Peyer's patch (tissue), 4 donors: Measurements from ENCODE around the gene TMEM43. TPM values are rescaled to one million over a fixed set of nuclear protein-coding genes. Genes with fewer than 3 reads are reported as not detected.
A peak's percentile ranks its signal among the peaks of the same experiment; 100 is the strongest.
"Not testable (repeated sequence)": the region's sequence is repeated elsewhere in the genome, so short reads cannot be mapped to it uniquely, and the experiment has no call there.

Source experiments
- DNase-seq, 3 donors: peaks; one replicate each; pipeline ENCODE4 v3.0.0-alpha.2; 2017 to 2019
- H3K27ac ChIP-seq, 4 donors: fragments of 200-600 bp; sonication (generic); one replicate each; pipeline ENCODE4 v1.5.1; 2016 to 2019
- H3K27me3 ChIP-seq, 2 donors: fragments of 200-600 bp; sonication (generic); one replicate each; pipeline ENCODE4 v1.5.1; 2019
- H3K36me3 ChIP-seq, 3 donors: fragments of 200-600 bp; sonication (generic); one replicate each; pipeline ENCODE4 v1.5.1; 2016 to 2019
- H3K4me1 ChIP-seq, 4 donors: fragments of 200-600 bp; sonication (generic); one replicate each; pipeline ENCODE4 v1.5.1; 2016 to 2019
- H3K4me3 ChIP-seq, 4 donors: fragments of 200-600 bp; sonication (generic); 1 replicate in 3 of 4; 2 replicates in 1 of 4; pipeline ENCODE4 v1.5.1; 2016 to 2019; ENCODE audit warnings: mild to moderate bottlenecking in 1 of 4
- H3K9me3 ChIP-seq, 4 donors: fragments of 200-600 bp; sonication (generic); one replicate each; pipeline ENCODE4 v1.5.1; 2016 to 2019; ENCODE audit warnings: mild to moderate bottlenecking in 1 of 4
- POLR2A ChIP-seq, 2 donors: fragments of 450-650 bp; IDR thresholded peaks; one replicate each; pipeline ENCODE4 v1.5.1; 2017; ENCODE audit warnings: antibody characterized with exemption in 2 of 2, mild to moderate bottlenecking in 2 of 2, moderate library complexity in 2 of 2
- total RNA-seq, 4 donors: library from RNA; depleted of rRNA; stranded (reverse); fragments of >200 nt; gene quantifications; one replicate each; pipeline ENCODE4 v1.1.0, GENCODE V29; 2016
- TF ChIP-seq, protein P1 (sequence below), 6 experiments: fragments of 450-650 bp in 4 of 6; fragments of 200-600 bp in 2 of 6; sonication (generic) in 1 of 6; IDR thresholded peaks; one replicate each; pipeline ENCODE4 v1.5.1; 2017 to 2019; ENCODE audit warnings: antibody characterized with exemption in 6 of 6, mild to moderate bottlenecking in 3 of 6, moderate library complexity in 1 of 6

The TMEM43 gene, protein sequence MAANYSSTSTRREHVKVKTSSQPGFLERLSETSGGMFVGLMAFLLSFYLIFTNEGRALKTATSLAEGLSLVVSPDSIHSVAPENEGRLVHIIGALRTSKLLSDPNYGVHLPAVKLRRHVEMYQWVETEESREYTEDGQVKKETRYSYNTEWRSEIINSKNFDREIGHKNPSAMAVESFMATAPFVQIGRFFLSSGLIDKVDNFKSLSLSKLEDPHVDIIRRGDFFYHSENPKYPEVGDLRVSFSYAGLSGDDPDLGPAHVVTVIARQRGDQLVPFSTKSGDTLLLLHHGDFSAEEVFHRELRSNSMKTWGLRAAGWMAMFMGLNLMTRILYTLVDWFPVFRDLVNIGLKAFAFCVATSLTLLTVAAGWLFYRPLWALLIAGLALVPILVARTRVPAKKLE
- total RNA-seq = 10 to 100 TPM; 26.6 to 56.5 (median 40.3) TPM

DNA sequence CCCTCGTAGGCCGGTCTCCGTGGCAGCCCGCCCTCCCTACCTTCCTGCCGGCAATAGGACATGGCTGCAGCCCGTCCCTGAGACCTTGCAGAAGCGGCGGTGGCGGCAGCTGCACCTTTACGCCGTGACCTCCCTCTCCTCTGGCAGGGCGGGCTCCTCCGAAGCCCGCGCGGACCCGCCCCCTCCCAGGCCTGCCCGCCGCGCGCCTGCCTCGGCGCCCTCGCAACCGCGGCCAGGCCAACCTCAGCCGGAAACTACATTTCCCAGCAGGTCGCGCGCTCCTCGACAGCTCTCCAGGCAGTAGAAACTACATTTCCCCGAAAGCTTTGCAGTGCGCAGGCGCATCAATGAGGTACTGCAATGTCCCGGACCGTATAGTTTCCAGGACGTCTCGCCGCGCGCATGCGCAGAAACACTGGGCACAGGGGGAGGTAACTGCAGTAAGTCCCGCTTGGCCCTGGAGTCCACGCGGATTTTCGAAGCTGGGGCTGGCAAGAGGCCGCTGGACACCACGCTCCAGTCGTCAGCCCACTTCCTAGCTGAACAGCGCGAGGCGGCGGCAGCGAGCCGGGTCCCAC lies at the start of gene TMEM43, which contains the start of gene CHCHD4:
Gene TMEM43 (plus strand): TSS at position 438 of the 578 bp plus-strand sequence. CDS start 142 bp downstream, outside the sequence.
Gene CHCHD4 (minus strand): TSS at position 256 of the 578 bp plus-strand sequence. CDS start 194 bp downstream, at position 62.
- no peaks in the 10 kb centered on the region for H3K27me3 ChIP-seq
- H3K4me1 ChIP-seq = peaks cover 0 to 32% (median 15%) of the 10 kb centered on the region in 4 donors
- DNase-seq = peak; percentile 97 to 100 (median 98)
- no peaks in the 10 kb centered on the region for H3K9me3 ChIP-seq
- peak within 1 kb of the TSS; percentile 64 to 91 (median 84) for H3K4me3 ChIP-seq
- H3K36me3 ChIP-seq = peaks cover 0 to 24% (median 0%) of the 10 kb centered on the region in 3 donors
- peak within 1 kb of the TSS; percentile 90 to 94 (median 92) for H3K27ac ChIP-seq
- peak; percentile 46 to 67 for TF ChIP-seq POLR2A (IDR thresholded peaks at IDR 0.05)
- TF ChIP-seq, protein P1, sequence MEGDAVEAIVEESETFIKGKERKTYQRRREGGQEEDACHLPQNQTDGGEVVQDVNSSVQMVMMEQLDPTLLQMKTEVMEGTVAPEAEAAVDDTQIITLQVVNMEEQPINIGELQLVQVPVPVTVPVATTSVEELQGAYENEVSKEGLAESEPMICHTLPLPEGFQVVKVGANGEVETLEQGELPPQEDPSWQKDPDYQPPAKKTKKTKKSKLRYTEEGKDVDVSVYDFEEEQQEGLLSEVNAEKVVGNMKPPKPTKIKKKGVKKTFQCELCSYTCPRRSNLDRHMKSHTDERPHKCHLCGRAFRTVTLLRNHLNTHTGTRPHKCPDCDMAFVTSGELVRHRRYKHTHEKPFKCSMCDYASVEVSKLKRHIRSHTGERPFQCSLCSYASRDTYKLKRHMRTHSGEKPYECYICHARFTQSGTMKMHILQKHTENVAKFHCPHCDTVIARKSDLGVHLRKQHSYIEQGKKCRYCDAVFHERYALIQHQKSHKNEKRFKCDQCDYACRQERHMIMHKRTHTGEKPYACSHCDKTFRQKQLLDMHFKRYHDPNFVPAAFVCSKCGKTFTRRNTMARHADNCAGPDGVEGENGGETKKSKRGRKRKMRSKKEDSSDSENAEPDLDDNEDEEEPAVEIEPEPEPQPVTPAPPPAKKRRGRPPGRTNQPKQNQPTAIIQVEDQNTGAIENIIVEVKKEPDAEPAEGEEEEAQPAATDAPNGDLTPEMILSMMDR (IDR thresholded peaks at IDR 0.05) = peak in 1 of 6 experiments; percentile 24

GRCh38 chr3:14075233-14075632 lies 49.6 kb upstream of the TMEM43 start:
- H3K4me1 ChIP-seq, H3K4me3 ChIP-seq, H3K27me3 ChIP-seq, DNase-seq, H3K36me3 ChIP-seq, H3K9me3 ChIP-seq, H3K27ac ChIP-seq: not testable (repeated sequence)

DNA sequence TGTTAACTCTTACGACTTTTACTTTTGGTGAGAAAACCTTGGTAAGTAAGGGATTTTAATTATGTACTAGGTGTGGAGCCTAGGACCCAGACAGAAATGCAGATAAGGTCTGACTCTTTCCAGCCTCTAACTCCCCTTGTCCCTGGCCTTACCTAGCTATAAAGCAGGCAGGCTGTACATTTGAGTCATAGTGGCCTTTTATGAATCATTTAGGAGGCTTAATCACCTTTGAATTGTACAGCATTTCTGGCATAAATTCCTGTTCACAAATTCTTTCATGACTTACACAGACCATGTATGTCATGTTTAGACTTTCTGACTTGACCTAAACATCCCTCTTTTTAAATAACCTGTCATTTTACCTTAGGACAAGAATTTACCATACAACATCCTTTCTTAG lies 47.5 kb upstream of the TMEM43 start:
- DNase-seq = no peak
- TF ChIP-seq POLR2A (IDR thresholded peaks at IDR 0.05) = no peak
- TF ChIP-seq, protein P1 (IDR thresholded peaks at IDR 0.05) = no peak
- H3K36me3 ChIP-seq = no peaks in the 10 kb centered on the region

DNA sequence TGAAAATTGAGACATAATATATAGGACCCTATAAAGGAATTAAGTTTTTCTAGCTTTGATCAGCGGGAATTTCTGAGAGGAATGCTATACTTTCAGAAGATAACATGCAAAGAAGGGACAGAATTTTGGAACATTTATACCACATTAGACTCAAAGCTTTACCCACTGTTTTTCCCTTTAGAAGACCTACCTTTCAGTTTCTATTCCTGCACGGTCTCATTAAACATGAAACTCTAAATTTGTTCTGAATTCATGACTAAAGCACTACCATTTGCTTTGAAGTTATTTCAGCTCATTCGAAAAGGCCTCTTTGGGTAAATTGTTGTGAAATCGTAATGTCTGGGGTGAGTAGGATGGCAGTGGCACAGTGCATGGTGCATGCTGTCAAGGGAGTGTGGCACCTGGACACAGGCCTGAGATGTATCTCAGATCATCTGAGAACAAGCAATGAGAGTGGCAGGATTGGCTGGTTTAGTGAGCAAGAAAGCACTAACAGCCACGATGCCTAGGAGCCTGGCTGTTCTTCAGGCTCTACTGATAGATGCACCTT lies 42.7 kb upstream of the TMEM43 start:
- Histone ChIP-seq H3K4me3 (no peak overlapping the region), H3K9me3 (no peaks in the 10 kb centered on the region), H3K4me1 (no peaks in the 10 kb centered on the region), H3K27me3 (no peaks in the 10 kb centered on the region), H3K36me3 (no peaks in the 10 kb centered on the region), H3K27ac (no peak overlapping the region)
- no peak for DNase-seq
- TF ChIP-seq, protein P1 (IDR thresholded peaks at IDR 0.05) = no peak
- TF ChIP-seq POLR2A (IDR thresholded peaks at IDR 0.05) = no peak

More for the DNA sequence above, 47.5 kb upstream of the TMEM43 start:
- Histone ChIP-seq H3K9me3 (no peaks in the 10 kb centered on the region), H3K4me1 (no peaks in the 10 kb centered on the region), H3K27ac (no peak overlapping the region), H3K27me3 (no peaks in the 10 kb centered on the region), H3K4me3 (no peak overlapping the region)

DNA sequence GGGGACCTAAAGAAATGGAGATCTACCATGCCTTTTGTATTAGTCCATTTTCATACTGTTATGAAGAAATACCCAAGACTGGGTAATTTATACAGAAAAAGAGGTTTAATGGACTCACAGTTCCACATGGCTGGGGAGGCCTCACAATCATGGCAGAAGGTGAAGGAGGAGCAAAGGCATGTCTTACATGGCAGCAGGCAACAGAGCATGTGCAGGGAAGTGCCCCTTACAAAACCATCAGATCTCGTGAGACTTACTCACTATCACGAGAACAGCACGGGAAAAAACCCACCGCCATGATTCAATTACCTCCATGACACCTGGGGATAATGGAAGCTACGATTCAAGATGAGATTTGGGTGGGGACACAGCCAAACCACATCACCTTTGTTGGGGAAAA lies 37.4 kb upstream of the TMEM43 start:
- H3K4me3 ChIP-seq, H3K9me3 ChIP-seq, H3K36me3 ChIP-seq, H3K27me3 ChIP-seq, H3K4me1 ChIP-seq, H3K27ac ChIP-seq, DNase-seq: not testable (repeated sequence)

- not testable (repeated sequence) for H3K9me3 ChIP-seq, H3K4me3 ChIP-seq, H3K4me1 ChIP-seq, H3K36me3 ChIP-seq, H3K27ac ChIP-seq, H3K27me3 ChIP-seq, DNase-seq
These were observed 32.9 kb upstream of the TMEM43 start for GRCh38 chr3:14091959-14092358.

DNA sequence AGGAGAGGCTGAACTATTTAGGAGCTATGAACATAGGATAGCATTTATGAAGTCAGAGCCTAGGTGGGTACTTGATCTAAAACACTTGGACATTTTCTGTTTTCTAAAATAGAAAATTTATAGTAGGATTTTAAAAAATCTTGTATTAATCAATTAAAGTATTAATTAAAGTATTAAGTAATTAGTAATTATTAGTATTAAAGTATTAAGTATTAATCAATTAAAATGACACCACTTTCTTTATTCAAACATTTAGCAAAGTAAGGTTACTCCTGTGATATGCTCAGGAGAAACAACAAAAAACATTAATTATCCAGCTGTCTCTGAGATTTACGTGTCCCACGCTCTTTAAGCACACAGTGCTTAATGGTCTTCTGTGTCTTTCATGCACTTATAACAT lies 32.4 kb upstream of the TMEM43 start:
- TF ChIP-seq, protein P1 (IDR thresholded peaks at IDR 0.05) = no peak
- no peak for TF ChIP-seq POLR2A (IDR thresholded peaks at IDR 0.05)
- DNase-seq = no peak
- Histone ChIP-seq H3K4me1 (no peaks in the 10 kb centered on the region), H3K4me3 (no peak overlapping the region), H3K36me3 (no peaks in the 10 kb centered on the region), H3K27me3 (no peaks in the 10 kb centered on the region), H3K27ac (no peak overlapping the region), H3K9me3 (peaks cover 0 to 7% (median 2%) of the 10 kb centered on the region in 4 donors)
